ENCODE measurements around the gene TMEM176A.

GRCh38 chr7:150838965-150839650, 38.5 kb downstream of the TMEM176A start:
- TF ChIP-seq, protein P1, sequence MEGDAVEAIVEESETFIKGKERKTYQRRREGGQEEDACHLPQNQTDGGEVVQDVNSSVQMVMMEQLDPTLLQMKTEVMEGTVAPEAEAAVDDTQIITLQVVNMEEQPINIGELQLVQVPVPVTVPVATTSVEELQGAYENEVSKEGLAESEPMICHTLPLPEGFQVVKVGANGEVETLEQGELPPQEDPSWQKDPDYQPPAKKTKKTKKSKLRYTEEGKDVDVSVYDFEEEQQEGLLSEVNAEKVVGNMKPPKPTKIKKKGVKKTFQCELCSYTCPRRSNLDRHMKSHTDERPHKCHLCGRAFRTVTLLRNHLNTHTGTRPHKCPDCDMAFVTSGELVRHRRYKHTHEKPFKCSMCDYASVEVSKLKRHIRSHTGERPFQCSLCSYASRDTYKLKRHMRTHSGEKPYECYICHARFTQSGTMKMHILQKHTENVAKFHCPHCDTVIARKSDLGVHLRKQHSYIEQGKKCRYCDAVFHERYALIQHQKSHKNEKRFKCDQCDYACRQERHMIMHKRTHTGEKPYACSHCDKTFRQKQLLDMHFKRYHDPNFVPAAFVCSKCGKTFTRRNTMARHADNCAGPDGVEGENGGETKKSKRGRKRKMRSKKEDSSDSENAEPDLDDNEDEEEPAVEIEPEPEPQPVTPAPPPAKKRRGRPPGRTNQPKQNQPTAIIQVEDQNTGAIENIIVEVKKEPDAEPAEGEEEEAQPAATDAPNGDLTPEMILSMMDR (IDR thresholded peaks at IDR 0.05): no peak
- TF ChIP-seq POLR2A (IDR thresholded peaks at IDR 0.05): no peak
